ENCODE results near the gene IDH3G.

IDH3G gene

GRCh38 chrX:153802513-153803045 lies 8.4 kb upstream of the IDH3G start:
- TF ChIP-seq REST (IDR thresholded peaks at IDR 0.05; ENCODE audit: low read depth) (no peak), FOXM1 (IDR thresholded peaks at IDR 0.05; ENCODE audit: borderline replicate concordance, low read depth) (no peak), RAD21 (IDR thresholded peaks at IDR 0.05; ENCODE audit: low read depth) (no peak), YY1 (IDR thresholded peaks at IDR 0.05; ENCODE audit: low read depth) (no peak), TAF1 (IDR thresholded peaks at IDR 0.05; ENCODE audit: low read depth) (no peak), TCF12 (IDR thresholded peaks at IDR 0.05; ENCODE audit: low read depth) (no peak), TEAD4 (IDR thresholded peaks at IDR 0.05) (no peak), CEBPB (IDR thresholded peaks at IDR 0.05) (no peak), EP300 (IDR thresholded peaks at IDR 0.05; ENCODE audit: borderline replicate concordance) (no peak), ZBTB7A (IDR thresholded peaks at IDR 0.05; ENCODE audit: low read depth) (no peak), CREB1 (IDR thresholded peaks at IDR 0.05; ENCODE audit: low read depth) (no peak), NFIC (IDR thresholded peaks at IDR 0.05) (no peak), EGR1 (IDR thresholded peaks at IDR 0.05) (no peak)
- TF ChIP-seq, protein P1, sequence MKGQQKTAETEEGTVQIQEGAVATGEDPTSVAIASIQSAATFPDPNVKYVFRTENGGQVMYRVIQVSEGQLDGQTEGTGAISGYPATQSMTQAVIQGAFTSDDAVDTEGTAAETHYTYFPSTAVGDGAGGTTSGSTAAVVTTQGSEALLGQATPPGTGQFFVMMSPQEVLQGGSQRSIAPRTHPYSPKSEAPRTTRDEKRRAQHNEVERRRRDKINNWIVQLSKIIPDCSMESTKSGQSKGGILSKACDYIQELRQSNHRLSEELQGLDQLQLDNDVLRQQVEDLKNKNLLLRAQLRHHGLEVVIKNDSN (IDR thresholded peaks at IDR 0.05) = no peak
- TF ChIP-seq, protein P2, sequence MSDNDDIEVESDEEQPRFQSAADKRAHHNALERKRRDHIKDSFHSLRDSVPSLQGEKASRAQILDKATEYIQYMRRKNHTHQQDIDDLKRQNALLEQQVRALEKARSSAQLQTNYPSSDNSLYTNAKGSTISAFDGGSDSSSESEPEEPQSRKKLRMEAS (IDR thresholded peaks at IDR 0.05) = no peak

DNA sequence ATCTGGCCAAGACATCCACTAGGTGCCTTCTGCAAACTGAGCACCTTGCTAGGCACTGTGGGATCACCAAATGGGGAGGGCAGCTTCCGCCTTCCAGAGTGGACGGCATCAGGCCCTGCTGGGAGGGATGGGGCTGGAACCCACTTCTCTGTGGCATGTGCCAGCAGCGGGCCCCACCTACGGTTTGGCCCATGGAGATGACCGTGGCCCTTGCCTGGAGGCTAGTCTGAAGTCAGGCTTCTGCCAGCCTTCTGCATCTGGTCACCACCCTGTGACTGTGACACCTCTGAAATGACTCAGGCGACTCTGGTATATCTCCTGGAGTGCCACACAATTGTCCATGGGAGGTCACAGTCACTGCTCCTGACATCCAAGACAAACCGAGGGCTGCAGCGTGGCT lies 7.5 kb upstream of the IDH3G start:
- TF ChIP-seq TCF12 (IDR thresholded peaks at IDR 0.05; ENCODE audit: low read depth) (no peak), TAF1 (IDR thresholded peaks at IDR 0.05; ENCODE audit: low read depth) (no peak), ZBTB7A (IDR thresholded peaks at IDR 0.05; ENCODE audit: low read depth) (no peak), RAD21 (IDR thresholded peaks at IDR 0.05; ENCODE audit: low read depth) (no peak), TEAD4 (IDR thresholded peaks at IDR 0.05) (no peak)
- TF ChIP-seq, protein P2 (IDR thresholded peaks at IDR 0.05) = no peak

- TF ChIP-seq, protein P2 (IDR thresholded peaks at IDR 0.05) = no peak
- TF ChIP-seq EGR1 (IDR thresholded peaks at IDR 0.05) = no peak
- no peak for TF ChIP-seq TEAD4 (IDR thresholded peaks at IDR 0.05)
- TF ChIP-seq, protein P1 (IDR thresholded peaks at IDR 0.05) = no peak
- TF ChIP-seq YY1 (IDR thresholded peaks at IDR 0.05; ENCODE audit: low read depth) = no peak
- TF ChIP-seq ZBTB7A (IDR thresholded peaks at IDR 0.05; ENCODE audit: low read depth) = no peak
- TF ChIP-seq REST (IDR thresholded peaks at IDR 0.05; ENCODE audit: low read depth) = no peak
- TF ChIP-seq RAD21 (IDR thresholded peaks at IDR 0.05; ENCODE audit: low read depth) = no peak
- no peak for TF ChIP-seq EP300 (IDR thresholded peaks at IDR 0.05; ENCODE audit: borderline replicate concordance)
- TF ChIP-seq CREB1 (IDR thresholded peaks at IDR 0.05; ENCODE audit: low read depth) = no peak
- TF ChIP-seq CEBPB (IDR thresholded peaks at IDR 0.05) = no peak
- no peak for TF ChIP-seq TAF1 (IDR thresholded peaks at IDR 0.05; ENCODE audit: low read depth)
- TF ChIP-seq NFIC (IDR thresholded peaks at IDR 0.05) = no peak
- TF ChIP-seq FOXM1 (IDR thresholded peaks at IDR 0.05; ENCODE audit: borderline replicate concordance, low read depth) = no peak
Measured at GRCh38 chrX:153800746-153801145, 6.6 kb upstream of the IDH3G start.

DNA sequence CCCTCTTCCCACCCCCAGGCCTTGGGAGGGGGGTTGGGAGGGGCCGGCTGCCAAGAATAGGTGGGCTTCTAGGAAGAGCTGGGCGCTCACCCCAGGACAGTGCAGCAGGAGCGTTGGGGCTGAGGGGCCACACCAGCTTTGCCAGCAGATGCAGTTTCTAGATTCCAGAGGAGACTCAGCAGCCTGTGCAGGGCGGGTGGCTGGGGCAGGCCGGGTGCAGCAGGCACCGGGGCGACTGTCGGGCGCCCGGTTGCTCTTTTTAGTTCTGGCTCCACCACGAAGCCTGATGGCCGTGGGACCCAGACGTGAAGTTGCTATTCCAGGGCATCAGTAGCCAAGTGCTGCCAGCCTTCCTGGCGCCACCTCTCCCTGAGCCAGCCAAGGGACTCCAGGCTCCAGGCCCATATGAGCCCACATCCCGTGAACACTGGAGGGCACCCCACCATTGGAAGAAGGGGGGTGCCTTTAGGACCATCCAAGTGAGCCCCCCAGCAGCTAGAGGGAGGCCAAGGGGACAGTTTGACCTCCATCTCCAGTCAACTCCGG lies 6.1 kb upstream of the IDH3G start:
- TF ChIP-seq RAD21 (IDR thresholded peaks at IDR 0.05; ENCODE audit: low read depth) = no peak
- no peak for TF ChIP-seq NFIC (IDR thresholded peaks at IDR 0.05)
- TF ChIP-seq TCF12 (IDR thresholded peaks at IDR 0.05; ENCODE audit: low read depth) = no peak
- TF ChIP-seq FOXM1 (IDR thresholded peaks at IDR 0.05; ENCODE audit: borderline replicate concordance, low read depth) = no peak
- no peak for TF ChIP-seq REST (IDR thresholded peaks at IDR 0.05; ENCODE audit: low read depth)
- TF ChIP-seq YY1 (IDR thresholded peaks at IDR 0.05; ENCODE audit: low read depth) = no peak
- TF ChIP-seq, protein P1 (IDR thresholded peaks at IDR 0.05) = no peak
- no peak for TF ChIP-seq EP300 (IDR thresholded peaks at IDR 0.05; ENCODE audit: borderline replicate concordance)
- TF ChIP-seq, protein P2 (IDR thresholded peaks at IDR 0.05) = no peak
- TF ChIP-seq TAF1 (IDR thresholded peaks at IDR 0.05; ENCODE audit: low read depth) = no peak
- TF ChIP-seq CEBPB (IDR thresholded peaks at IDR 0.05) = no peak
- no peak for TF ChIP-seq TEAD4 (IDR thresholded peaks at IDR 0.05)
- TF ChIP-seq EGR1 (IDR thresholded peaks at IDR 0.05) = no peak

All from Ishikawa (cell line).